HCT116 (cell line): ENCODE measurements around the gene CNPPD1. TPM values are rescaled to one million over a fixed set of nuclear protein-coding genes. Genes with fewer than 3 reads are reported as not detected.
A peak's percentile ranks its signal among the peaks of the same experiment; 100 is the strongest.

Experiments used
- ATAC-seq: fragments of 200-7000 bp; cut with Tn5 transposase; 2 replicates; pipeline ENCODE4 v1.9.1; 2020; ENCODE audit warnings: mild to moderate bottlenecking, moderate library complexity
- Bru-seq: library from RNA; stranded (reverse); fragments of 400-500 nt; gene quantifications from one replicate; lab custom pipeline; 2021; lab: Mats Ljungman, UMichigan
- BruChase-seq, 2 experiments: library from RNA; stranded (reverse); fragments of 400-500 nt; gene quantifications; one replicate each; lab custom pipeline; 2021; lab: Mats Ljungman, UMichigan
- BruUV-seq: library from RNA; stranded (reverse); fragments of 400-500 nt; replicated peaks from 2 replicates; lab custom pipeline; 2021; lab: Mats Ljungman, UMichigan
- CTCF ChIA-PET: fragments of 300-600 bp; sonication (Branson Sonifier 250); formaldehyde crosslinking; loops from one replicate; lab custom pipeline; 2021; ENCODE audit warnings: antibody characterized with exemption; lab: Charles Lee
- POLR2A ChIA-PET: fragments of 300-600, 350-600 bp; sonication (Branson Sonifier 250); formaldehyde crosslinking; loops from one replicate; lab custom pipeline; 2021; ENCODE audit warnings: antibody characterized with exemption; lab: Charles Lee
- RAD21 ChIA-PET, 2 experiments: fragments of 300-600 bp; sonication (Branson Sonifier 250); formaldehyde crosslinking; loops; one replicate each; lab custom pipeline; 2023; ENCODE audit warnings: low total read pairs in 2 of 2; ENCODE audit not compliant: uncharacterized antibody in 2 of 2, unreplicated experiment in 2 of 2, low non-redundant PET in 1 of 2; lab: Charles Lee
- DNase-seq: peaks from one replicate; pipeline ENCODE4 v3.0.0-alpha.2; 2010; ENCODE audit warnings: low read depth, low spot score
- H2AFZ ChIP-seq: fragments of 200-600 bp; shearing (Covaris generic), sonication (generic); 2 replicates; pipeline ENCODE4 v1.6.1; 2017; ENCODE audit warnings: low read depth, mixed run types, mixed read lengths, antibody characterized with exemption, low read length; ENCODE audit not compliant: poor library complexity, severe bottlenecking
- H3K27ac ChIP-seq: 2 replicates; pipeline ENCODE4 v1.5.1; 2012; ENCODE audit warnings: low read depth, low read length
- H3K27me3 ChIP-seq: fragments of 200-600 bp; sonication (generic); 2 replicates; pipeline ENCODE4 v1.6.1; 2016; ENCODE audit warnings: mixed run types, low read length, mixed read lengths; ENCODE audit not compliant: insufficient read depth
- H3K36me3 ChIP-seq, 2 experiments: fragments of 200-500 bp in 1 of 2; fragments of 200-600 bp in 1 of 2; sonication (Bioruptor generic) in 1 of 2; sonication (generic) in 1 of 2; 2 replicates each; pipeline versions ENCODE4 v1.5.1 to v1.6.1; 2014 to 2016; ENCODE audit warnings: low read length in 2 of 2, inconsistent platforms in 1 of 2, mixed read lengths in 1 of 2, mixed run types in 1 of 2; ENCODE audit not compliant: insufficient read depth in 2 of 2, control insufficient read depth in 1 of 2
- H3K4me1 ChIP-seq, 2 experiments: fragments of 200-600 bp in 1 of 2; sonication (generic) in 1 of 2; 2 replicates each; pipeline versions ENCODE4 v1.5.1 to v1.6.1; 2012 to 2017; ENCODE audit warnings: low read length in 2 of 2, inconsistent platforms in 1 of 2, mild to moderate bottlenecking in 1 of 2, mixed read lengths in 1 of 2, mixed run types in 1 of 2, moderate library complexity in 1 of 2; ENCODE audit not compliant: insufficient read depth in 2 of 2, control insufficient read depth in 1 of 2
- H3K4me2 ChIP-seq: fragments of 200-600 bp; sonication (generic); 2 replicates; pipeline ENCODE4 v1.6.1; 2017; ENCODE audit warnings: mixed run types, low read length, mixed read lengths
- H3K4me3 ChIP-seq, 2 experiments: fragments of 200-600 bp in 1 of 2; sonication (generic) in 1 of 2; replicated peaks in 1 of 2; 2 replicates each; pipeline ENCODE4 v1.5.1; 2011 to 2016; ENCODE audit warnings: low read length in 2 of 2, control low read depth in 1 of 2, low read depth in 1 of 2, mild to moderate bottlenecking in 1 of 2, mixed read lengths in 1 of 2, mixed run types in 1 of 2
- H3K79me2 ChIP-seq: fragments of 200-600 bp; sonication (generic); 2 replicates; pipeline ENCODE4 v1.6.1; 2017; ENCODE audit warnings: mild to moderate bottlenecking, mixed run types, low read length, moderate library complexity, mixed read lengths; ENCODE audit not compliant: insufficient read depth
- H3K9ac ChIP-seq: fragments of 200-600 bp; sonication (generic); 2 replicates; pipeline ENCODE4 v1.6.1; 2016; ENCODE audit warnings: low read length, mixed read lengths
- H3K9me2 ChIP-seq: fragments of 200-600 bp; sonication (generic), shearing (Covaris generic); 2 replicates; pipeline ENCODE4 v1.6.1; 2017; ENCODE audit warnings: mixed run types, mild to moderate bottlenecking, moderate library complexity; ENCODE audit not compliant: insufficient read depth
- H3K9me3 ChIP-seq, 2 experiments: fragments of 200-500 bp in 1 of 2; fragments of 200-600 bp in 1 of 2; sonication (Bioruptor generic) in 1 of 2; sonication (generic) in 1 of 2; 2 replicates each; pipeline ENCODE4 v1.6.1; 2014 to 2017; ENCODE audit warnings: low read length in 2 of 2, mixed read lengths in 2 of 2, inconsistent platforms in 1 of 2, low read depth in 1 of 2, mild to moderate bottlenecking in 1 of 2, mixed run types in 1 of 2, moderate library complexity in 1 of 2; ENCODE audit not compliant: control insufficient read depth in 1 of 2, insufficient read depth in 1 of 2
- H4K20me1 ChIP-seq: fragments of 200-600 bp; sonication (generic), shearing (Covaris generic); 2 replicates; pipeline ENCODE4 v1.6.1; 2017; ENCODE audit warnings: mixed run types, mild to moderate bottlenecking, moderate library complexity; ENCODE audit not compliant: insufficient read depth
- CBX3 ChIP-seq: IDR thresholded peaks from 2 replicates; pipeline ENCODE4 v1.6.1; 2012; ENCODE audit warnings: low read depth
- CEBPB ChIP-seq: IDR thresholded peaks from 2 replicates; pipeline ENCODE4 v1.6.1; 2012; ENCODE audit warnings: low read depth
- EGR1 ChIP-seq: IDR thresholded peaks from 2 replicates; pipeline ENCODE4 v1.6.1; 2012; ENCODE audit warnings: low read depth
- ELF1 ChIP-seq: IDR thresholded peaks from 2 replicates; pipeline ENCODE4 v1.6.1; 2012; ENCODE audit warnings: low read depth, borderline replicate concordance
- EZH2 ChIP-seq: fragments of 200-600 bp; sonication (generic); IDR thresholded peaks from 2 replicates; pipeline ENCODE4 v1.6.1; 2017; ENCODE audit warnings: antibody characterized with exemption, mixed run types
- FOSL1 ChIP-seq: IDR thresholded peaks from 2 replicates; pipeline ENCODE4 v1.6.1; 2012; ENCODE audit warnings: low read depth
- POLR2A ChIP-seq: IDR thresholded peaks from 2 replicates; pipeline ENCODE4 v1.7.0; 2011; ENCODE audit warnings: borderline replicate concordance; ENCODE audit not compliant: insufficient read depth, insufficient read length; ENCODE audit errors: extremely low read depth
- POLR2AphosphoS5 ChIP-seq: IDR thresholded peaks from 2 replicates; pipeline ENCODE4 v1.6.1; 2011; ENCODE audit warnings: mild to moderate bottlenecking, low read depth, low read length, moderate library complexity
- RAD21 ChIP-seq: IDR thresholded peaks from 2 replicates; pipeline ENCODE4 v1.6.1; 2012; ENCODE audit warnings: low read depth, mild to moderate bottlenecking
- SIN3A ChIP-seq: IDR thresholded peaks from 2 replicates; pipeline ENCODE4 v1.6.1; 2012; ENCODE audit warnings: low read depth
- SP1 ChIP-seq: IDR thresholded peaks from 2 replicates; pipeline ENCODE4 v1.6.1; 2012; ENCODE audit warnings: low read depth
- YY1 ChIP-seq: IDR thresholded peaks from 2 replicates; pipeline ENCODE4 v1.6.1; 2011; ENCODE audit warnings: low read length, low read depth, moderate library complexity, mild to moderate bottlenecking; ENCODE audit not compliant: insufficient replicate concordance; ENCODE audit errors: extremely low read depth
- ZFX ChIP-seq: fragments of 450-650 bp; IDR thresholded peaks from 2 replicates; pipeline ENCODE4 v1.6.1; 2017
- ZNF274 ChIP-seq: fragments of 200-500 bp; sonication (Bioruptor generic); IDR thresholded peaks from 2 replicates; pipeline ENCODE4 v1.6.1; 2014; ENCODE audit warnings: mild to moderate bottlenecking, low read depth, low read length, inconsistent platforms
- intact Hi-C: fragments of 100-400 bp; cut with micrococcal nuclease; formaldehyde crosslinking; loops from 2 replicates; pipeline ENCODE4 v1.10.0; 2022
- long read RNA-seq: library from polyadenylated mRNA; unstranded; transcript quantifications from one replicate; pipeline ENCODE4 v2.0.0, GENCODE V29; 2021; ENCODE audit not compliant: unreplicated experiment
- polyA plus RNA-seq: library from polyadenylated mRNA; unstranded; fragments of >200 nt; gene quantifications from 2 replicates; pipeline ENCODE4 v1.2.1, GENCODE V29; 2012; ENCODE audit warnings: missing spikeins
- total RNA-seq: library from RNA; stranded (reverse); gene quantifications from one replicate; pipeline ENCODE4 v1.2.1, GENCODE V29; 2021; ENCODE audit not compliant: unreplicated experiment
- TF ChIP-seq, protein P1 (sequence below): IDR thresholded peaks from 2 replicates; pipeline ENCODE4 v1.6.1; 2012
- TF ChIP-seq, protein P2 (sequence below), 3 experiments: fragments of 200-600 bp in 1 of 3; sonication (generic) in 1 of 3; IDR thresholded peaks in 2 of 3; conservative IDR thresholded peaks in 1 of 3; 2 replicates each; pipeline ENCODE4 v1.5.1; 2012 to 2017; ENCODE audit warnings: low read depth in 2 of 3, low read length in 2 of 3, antibody characterized with exemption in 1 of 3, borderline replicate concordance in 1 of 3, control low read depth in 1 of 3, mild to moderate bottlenecking in 1 of 3, mixed read lengths in 1 of 3, mixed run types in 1 of 3, moderate library complexity in 1 of 3; ENCODE audit not compliant: insufficient read depth in 1 of 3
- TF ChIP-seq, protein P3 (sequence below): IDR thresholded peaks from 2 replicates; pipeline ENCODE4 v1.6.1; 2011; ENCODE audit warnings: mild to moderate bottlenecking, low read length, moderate library complexity; ENCODE audit not compliant: insufficient replicate concordance; ENCODE audit errors: extremely low read depth
- TF ChIP-seq, protein P4 (sequence below): IDR thresholded peaks from 2 replicates; pipeline ENCODE4 v1.6.1; 2012

Gene CNPPD1
- total RNA-seq (41.9 TPM), Bru-seq, nascent RNA (percentile 73 among the genes with signal in this experiment), BruChase-seq, experiment 1, labeled RNA remaining after a 6-hour chase (percentile 87 among the genes with signal in this experiment), BruChase-seq, experiment 2, labeled RNA remaining after a 2-hour chase (percentile 85 among the genes with signal in this experiment)
- polyA plus RNA-seq: 40.4 and 45.0 TPM in 2 replicates
- long read RNA-seq, transcript CNPPD1-201 (8 exons, 2,060 nt): major isoform, 55 of 95 reads
- long read RNA-seq, partial matches to known transcripts: 10 of 95 reads
- long read RNA-seq, other reads (novel, unspliced or antisense): 28 of 95 reads

DNA sequence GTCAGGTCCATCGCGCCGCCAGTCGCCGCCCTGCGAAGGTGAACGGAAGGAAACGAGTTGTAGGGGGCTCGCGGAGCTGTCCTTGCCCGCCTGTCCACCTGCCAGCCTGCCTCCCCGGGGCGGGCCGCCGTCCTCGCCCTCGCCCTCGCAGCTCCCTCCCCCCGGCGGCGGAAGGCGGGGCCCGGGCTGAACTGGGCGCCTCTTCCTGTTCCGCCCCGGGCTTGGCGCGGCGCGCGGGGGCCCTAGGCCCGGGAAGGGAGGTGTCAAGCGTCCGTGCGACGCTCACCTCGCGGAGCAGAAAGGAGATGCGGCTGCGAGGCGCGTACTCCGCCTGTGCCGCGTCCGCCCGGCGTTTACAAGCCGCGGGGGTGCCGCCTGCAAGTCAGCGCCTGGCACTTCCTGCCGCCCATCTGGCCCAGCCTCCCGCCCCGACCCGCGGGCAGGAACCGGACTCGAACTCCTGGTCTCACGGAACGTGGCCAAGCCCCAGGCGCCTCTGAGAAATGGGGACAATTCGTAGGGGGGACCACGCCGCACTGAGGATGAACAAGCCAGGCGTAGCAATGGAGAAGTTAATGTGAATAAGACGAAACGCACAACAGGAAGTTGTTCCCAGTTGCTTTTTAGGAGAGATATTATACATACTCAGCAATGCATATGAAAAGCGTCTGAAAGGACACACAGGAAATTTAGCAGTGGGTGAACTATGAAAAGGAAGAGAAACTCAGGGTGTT is at the start of gene CNPPD1:
Gene CNPPD1 (minus strand): TSS at position 108 of the 734 bp plus-strand sequence. CDS start 97 bp downstream, at position 11.
- no TSS peak for BruUV-seq
- RAD21 ChIA-PET: interaction anchor here (0.9 to 1.6 kb wide), 2 partner anchors 41 to 118 kb away, joined by 3 to 5 read pairs; no protein-coding TSS in a partner anchor
- POLR2A ChIA-PET: interaction anchor here (0.8 to 1.4 kb wide), 4 partner anchors 16 to 41 kb away, joined by 3 to 5 read pairs (median 4); partner anchors contain the start of gene ZFAND2B
- Histone ChIP-seq H3K27me3 (no peaks in the 10 kb centered on the region), H3K9me3 (no peaks in the 10 kb centered on the region), H3K27ac (peak within 1 kb of the TSS; percentile 97), H3K4me1 (peaks cover 10 to 27% of the 10 kb centered on the region in 2 experiments), H3K4me3 (peak within 1 kb of the TSS; percentile 87 to 93), H4K20me1 (no peaks in the 10 kb centered on the region), H2AFZ (peak within 1 kb of the TSS; percentile 35), H3K9me2 (no peaks in the 10 kb centered on the region), H3K9ac (peak within 1 kb of the TSS; percentile 85), H3K79me2 (peaks cover 23% of the 10 kb centered on the region), H3K4me2 (peak within 1 kb of the TSS; percentile 98), H3K36me3 (peaks cover 4 to 16% of the 10 kb centered on the region in 2 experiments; a peak in 3 of 4 replicates)
- intact Hi-C loops: loop anchor here (2.0 to 10.0 kb wide), 3 partner anchors 30 to 358 kb away; partner anchors contain the start of genes DNPEP and ZFAND2B
- ATAC-seq (peak; percentile 78), DNase-seq (peak; percentile 56)
- TF ChIP-seq POLR2AphosphoS5: no peak; the same call in none of the 2 replicates
- peak; percentile 88 for TF ChIP-seq POLR2A
- peak; percentile 61 for TF ChIP-seq YY1
- no peak for TF ChIP-seq EZH2
- TF ChIP-seq, protein P1, sequence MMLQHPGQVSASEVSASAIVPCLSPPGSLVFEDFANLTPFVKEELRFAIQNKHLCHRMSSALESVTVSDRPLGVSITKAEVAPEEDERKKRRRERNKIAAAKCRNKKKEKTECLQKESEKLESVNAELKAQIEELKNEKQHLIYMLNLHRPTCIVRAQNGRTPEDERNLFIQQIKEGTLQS: no peak
- no peak for TF ChIP-seq EGR1
- TF ChIP-seq ZNF274: no peak
- TF ChIP-seq, protein P2, sequence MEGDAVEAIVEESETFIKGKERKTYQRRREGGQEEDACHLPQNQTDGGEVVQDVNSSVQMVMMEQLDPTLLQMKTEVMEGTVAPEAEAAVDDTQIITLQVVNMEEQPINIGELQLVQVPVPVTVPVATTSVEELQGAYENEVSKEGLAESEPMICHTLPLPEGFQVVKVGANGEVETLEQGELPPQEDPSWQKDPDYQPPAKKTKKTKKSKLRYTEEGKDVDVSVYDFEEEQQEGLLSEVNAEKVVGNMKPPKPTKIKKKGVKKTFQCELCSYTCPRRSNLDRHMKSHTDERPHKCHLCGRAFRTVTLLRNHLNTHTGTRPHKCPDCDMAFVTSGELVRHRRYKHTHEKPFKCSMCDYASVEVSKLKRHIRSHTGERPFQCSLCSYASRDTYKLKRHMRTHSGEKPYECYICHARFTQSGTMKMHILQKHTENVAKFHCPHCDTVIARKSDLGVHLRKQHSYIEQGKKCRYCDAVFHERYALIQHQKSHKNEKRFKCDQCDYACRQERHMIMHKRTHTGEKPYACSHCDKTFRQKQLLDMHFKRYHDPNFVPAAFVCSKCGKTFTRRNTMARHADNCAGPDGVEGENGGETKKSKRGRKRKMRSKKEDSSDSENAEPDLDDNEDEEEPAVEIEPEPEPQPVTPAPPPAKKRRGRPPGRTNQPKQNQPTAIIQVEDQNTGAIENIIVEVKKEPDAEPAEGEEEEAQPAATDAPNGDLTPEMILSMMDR (IDR thresholded peaks at IDR 0.05 in 2 of 3, conservative IDR thresholded peaks at IDR 0.05 in 1 of 3; ENCODE audit: borderline replicate concordance in 1 of 3, insufficient read depth in 1 of 3, low read depth in 2 of 3, low read length in 2 of 3): no peak
- no peak for TF ChIP-seq SP1
- no peak for TF ChIP-seq CBX3
- TF ChIP-seq, protein P3, sequence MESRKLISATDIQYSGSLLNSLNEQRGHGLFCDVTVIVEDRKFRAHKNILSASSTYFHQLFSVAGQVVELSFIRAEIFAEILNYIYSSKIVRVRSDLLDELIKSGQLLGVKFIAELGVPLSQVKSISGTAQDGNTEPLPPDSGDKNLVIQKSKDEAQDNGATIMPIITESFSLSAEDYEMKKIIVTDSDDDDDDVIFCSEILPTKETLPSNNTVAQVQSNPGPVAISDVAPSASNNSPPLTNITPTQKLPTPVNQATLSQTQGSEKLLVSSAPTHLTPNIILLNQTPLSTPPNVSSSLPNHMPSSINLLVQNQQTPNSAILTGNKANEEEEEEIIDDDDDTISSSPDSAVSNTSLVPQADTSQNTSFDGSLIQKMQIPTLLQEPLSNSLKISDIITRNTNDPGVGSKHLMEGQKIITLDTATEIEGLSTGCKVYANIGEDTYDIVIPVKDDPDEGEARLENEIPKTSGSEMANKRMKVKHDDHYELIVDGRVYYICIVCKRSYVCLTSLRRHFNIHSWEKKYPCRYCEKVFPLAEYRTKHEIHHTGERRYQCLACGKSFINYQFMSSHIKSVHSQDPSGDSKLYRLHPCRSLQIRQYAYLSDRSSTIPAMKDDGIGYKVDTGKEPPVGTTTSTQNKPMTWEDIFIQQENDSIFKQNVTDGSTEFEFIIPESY: no peak
- no peak for TF ChIP-seq CEBPB
- TF ChIP-seq SIN3A: no peak
- TF ChIP-seq, protein P4, sequence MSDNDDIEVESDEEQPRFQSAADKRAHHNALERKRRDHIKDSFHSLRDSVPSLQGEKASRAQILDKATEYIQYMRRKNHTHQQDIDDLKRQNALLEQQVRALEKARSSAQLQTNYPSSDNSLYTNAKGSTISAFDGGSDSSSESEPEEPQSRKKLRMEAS: no peak
- TF ChIP-seq RAD21: no peak
- TF ChIP-seq ELF1: no peak
- no peak for TF ChIP-seq FOSL1
- TF ChIP-seq ZFX: peak; percentile 64; the same call in 1 of the 2 replicates
- CTCF ChIA-PET: interaction anchor here (0.6 to 1.9 kb wide), 6 partner anchors 11 to 175 kb away, joined by 3 to 16 read pairs (median 4); no protein-coding TSS in a partner anchor
